Activated naive CD4-positive, alpha-beta T cell treated with Interleukin-2 at 50 U/mL for 16 hours (primary cell): Measurements from ENCODE around the gene KCNMA1.

Source experiments
- DNase-seq: peaks from one replicate; pipeline ENCODE4 v3.0.0-alpha.2; 2020

The KCNMA1 gene

DNA sequence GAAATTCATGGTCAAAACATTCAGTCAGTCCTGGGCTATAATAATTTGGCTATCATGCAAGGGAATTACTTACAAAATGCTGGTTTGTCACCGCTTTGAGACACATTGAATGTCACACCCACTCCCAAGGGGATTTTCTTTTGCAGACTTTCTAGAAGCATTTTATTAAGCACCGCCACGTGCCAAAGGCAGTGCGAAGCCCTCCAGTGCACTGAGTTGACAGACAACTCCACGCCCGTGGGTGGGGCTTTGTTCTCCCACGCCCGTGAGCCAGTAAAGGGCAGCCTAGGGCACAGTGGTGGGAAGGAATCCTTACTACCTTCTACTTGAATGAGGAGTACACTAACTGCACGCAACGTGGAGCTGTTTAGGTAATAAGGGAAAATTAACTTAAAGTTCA is 515.8 kb downstream of the KCNMA1 start:
- no peak for DNase-seq

DNA sequence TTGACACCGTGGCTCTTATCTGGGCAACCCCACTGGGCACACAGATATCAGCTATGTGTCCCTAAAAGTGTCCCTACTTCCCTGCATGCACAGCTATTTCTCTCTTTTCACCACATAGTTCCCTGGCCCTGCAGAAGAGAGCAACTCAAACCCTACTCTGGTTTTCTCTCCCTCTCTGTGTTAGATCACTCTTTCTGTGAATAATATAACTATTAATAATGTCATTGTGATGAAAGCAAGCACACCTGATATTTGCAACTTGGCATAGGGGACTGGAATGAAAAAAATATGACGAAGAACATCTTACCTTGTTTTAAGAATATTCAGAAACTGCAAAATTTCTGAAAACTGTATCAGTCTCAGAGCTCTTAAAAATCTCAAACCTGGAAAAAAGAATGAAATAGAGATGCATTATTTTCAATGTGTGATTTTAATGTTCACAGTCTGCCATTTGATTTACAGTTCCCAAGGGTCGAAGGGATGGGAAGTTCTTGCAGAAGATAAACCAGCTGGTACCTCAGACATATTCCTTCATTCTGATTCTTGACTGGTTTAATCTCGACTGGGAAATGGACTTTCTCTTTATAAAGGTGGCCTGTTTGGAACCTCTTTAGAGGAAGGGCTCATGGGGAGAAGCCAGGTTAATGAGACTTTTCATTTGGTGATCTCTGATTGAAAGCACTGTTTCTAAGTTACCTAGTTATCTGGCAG is 516.8 kb downstream of the KCNMA1 start:
- DNase-seq, result no peak

DNA sequence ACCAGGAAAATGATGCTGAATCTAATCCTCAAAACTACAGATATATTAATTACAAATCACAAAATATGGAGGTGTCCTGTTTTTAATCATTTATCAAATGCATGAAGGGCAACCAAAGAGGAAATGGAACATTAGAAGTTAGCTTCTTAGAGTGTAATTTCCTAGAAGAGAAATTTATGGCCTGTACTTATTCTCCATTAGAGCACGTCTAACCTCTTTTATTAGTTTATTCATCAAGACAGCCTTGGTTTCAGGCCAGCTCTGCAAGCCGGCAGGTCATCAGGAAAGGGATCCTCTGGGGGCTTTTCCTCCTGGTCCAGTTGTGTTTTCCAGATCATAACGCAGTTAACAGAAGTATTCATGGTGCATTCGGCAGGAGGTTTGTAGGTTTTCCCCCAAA is 517.6 kb downstream of the KCNMA1 start:
- DNase-seq, result no peak

DNA sequence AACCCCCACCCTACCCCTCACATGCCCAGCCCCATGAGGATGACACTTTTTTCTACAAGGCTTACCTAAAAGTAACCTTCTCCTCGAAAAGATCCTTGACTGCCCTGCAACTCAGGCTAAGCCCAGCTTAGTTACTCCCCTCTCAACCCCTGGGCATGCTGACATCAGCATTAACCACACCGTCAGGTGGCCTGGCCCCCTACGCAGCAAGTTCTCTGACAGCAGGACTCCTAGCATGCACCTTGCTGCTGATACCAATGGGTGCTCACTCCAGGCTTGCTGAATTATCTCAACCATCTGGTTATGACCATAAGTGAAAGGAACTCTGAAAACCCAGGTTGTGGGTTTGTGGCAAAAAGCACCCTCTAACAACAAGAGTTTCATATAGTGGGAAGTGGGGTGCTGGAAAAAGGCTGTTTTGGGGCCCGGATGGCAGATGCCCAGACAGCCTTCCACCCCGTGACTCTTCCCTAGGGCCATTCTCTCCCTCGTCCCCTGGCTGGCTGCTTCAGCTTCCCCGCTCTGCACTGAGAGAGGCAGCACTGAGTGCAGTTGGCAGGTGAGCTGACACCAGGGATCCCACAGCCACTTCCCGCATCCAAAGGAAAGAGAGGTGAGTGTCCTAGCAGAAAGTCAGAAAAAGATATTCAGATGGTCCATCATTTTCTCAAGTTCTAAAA is 518.9 kb downstream of the KCNMA1 start:
- no peak for DNase-seq

DNA sequence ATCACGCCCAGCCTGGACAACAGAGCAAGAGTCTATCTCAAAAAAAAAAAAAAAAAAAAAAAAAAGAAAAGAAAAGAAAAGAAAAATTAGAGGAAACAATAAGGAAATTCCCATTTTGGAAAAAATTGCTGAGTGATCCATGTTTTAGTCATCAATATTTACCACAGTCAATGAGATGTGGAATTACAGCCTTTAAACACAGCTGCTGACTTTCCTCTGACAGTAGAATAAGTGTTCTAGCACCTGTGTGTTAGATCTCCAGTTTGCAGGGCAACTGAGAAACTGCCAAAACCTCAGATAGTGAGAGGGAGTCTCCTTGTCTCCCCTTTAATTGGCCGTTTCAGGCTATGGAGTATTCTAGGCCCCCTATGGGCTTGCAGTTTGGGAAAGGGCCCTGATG is 520.1 kb downstream of the KCNMA1 start:
- DNase-seq, result no peak

DNA sequence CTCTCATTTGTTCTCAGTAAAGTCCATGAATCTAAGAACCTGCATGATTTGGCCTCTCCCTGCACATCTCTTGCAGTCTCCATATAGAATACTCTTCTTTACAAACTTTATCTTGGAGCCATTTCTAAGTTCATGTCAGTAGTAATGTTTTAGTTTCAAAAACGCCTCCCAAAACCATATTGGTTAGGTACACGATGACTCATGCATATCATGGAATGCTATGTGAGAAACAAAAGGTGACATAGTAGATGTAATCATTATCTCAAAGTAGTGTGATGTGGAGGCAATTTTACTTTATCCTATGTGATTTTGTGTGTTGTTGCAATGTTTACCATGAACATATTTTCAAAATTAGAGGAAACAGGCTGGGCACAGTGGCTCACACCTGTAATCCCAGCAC is 520.7 kb downstream of the KCNMA1 start:
- no peak for DNase-seq

DNA sequence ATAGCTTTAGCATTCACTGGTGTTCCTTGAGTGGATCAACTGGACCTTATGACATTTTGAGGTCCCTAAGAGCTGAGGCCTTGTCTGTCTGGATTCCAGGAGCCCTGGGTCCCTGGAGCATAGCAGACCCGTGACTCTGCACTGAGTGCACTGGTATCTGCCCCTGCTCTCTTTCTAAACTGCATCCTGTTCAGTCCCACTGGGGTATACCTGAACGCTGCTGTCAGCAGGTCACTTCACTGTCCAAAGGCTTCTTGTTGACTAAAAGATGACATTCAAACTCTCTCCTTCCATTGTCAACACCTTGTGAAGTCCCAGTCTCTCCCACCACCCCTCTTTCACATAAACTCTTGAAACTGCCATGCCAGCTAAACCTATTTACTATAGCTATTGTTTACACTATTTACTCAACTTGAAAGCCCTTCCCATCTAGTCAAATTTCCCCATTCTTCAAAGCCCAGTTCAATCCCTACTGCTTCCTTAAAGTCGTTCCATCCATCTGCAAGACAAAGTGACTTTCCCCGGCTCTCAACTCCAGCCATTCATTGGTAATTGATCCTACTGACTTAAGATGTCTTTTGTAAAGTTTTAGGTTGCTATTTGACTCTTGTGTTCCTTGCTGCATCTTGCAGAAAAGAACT is 523.3 kb downstream of the KCNMA1 start:
- DNase-seq, result no peak

DNA sequence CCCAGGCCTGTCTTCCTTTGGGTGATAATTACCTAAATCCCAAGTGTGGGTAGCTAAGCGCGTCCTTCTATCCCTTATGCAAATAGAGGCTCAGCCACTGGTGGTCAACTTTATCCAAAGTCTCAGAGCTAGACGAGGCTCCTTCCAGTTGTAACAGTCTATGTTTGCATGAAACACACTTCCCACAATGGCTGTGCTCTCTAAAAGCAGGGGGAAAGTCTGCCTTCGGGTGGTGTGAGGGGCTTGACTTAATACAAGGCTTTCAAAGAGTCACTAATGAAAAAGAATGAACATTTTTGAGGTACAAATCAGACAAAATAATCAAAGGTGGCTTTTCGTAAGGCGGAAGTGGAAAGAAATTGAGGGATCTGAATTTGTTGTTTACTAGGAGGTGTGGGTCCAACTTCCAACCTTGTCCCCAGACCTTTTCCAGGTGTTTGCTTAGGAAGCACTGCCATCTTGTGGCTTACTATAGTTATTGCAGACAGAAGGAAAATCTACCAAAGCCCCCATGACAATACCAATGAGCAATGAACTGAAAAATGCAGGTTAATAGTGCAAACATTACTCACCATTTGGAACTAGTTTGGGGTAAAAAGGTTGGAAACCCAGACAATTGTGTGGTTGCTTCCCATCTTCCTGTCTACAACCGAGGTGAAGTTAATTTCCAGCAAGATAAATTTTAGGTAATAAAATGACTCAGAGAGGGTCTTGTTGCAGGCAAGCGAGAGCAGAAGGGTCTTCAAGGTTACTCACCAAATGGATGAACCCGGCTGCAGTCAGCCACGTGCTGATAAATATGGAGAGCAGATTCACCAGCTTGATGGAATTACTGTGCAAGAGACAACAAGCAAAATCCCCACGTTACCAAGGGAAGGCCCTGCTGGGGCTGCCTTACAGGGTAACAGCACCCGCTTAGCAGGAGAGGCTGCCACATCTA is 525.7 kb downstream of the KCNMA1 start:
- DNase-seq, result no peak

DNA sequence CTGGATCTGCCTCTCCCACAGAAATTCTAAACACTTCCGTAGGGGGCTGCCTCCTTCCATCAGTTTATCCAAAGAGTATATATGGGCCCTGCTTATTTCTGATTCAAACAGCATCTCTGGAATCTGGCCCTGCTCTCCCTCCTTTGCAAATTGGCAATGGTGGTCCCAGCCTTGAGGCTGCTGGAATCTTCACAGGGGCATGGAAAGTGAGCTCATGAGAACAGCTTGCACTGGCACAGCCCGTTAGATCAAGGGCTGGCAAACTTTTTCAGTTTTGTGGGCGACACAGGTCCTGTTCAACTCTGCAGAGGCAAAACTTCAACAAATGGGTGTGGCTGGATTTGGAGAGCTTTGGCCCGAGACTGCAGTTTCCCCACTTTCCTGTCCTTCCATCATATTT is 526.9 kb downstream of the KCNMA1 start:
- DNase-seq, result no peak

DNA sequence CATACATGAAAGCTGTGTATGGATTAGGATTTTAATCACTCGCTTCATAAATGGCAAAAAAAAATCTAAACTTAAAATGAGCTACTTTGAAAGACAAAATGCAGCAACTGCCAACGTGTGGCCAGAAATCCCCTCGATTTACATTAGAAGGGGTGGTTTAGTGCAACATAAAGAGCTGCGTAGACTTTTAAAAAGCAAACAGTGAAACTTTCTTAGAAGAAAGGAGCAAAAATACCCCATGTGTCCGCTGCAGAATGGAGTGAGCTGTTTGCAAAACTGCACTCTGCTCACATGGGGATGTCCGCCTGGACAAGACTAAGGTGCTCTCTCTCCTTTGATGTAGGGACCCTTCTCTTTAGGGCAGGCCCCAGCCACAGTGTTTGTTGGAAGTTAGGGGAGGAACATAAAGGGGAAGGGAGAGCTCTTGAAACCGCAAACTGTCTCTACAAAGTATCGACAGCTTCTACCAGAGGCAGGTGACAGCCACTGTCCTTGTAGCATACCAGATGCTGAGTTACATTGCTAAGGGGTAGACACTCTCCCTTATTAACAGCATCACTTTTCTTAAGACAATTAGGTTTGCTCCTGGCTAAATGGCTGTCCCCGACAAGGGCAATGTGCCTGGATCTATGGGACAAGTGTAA is 528.1 kb downstream of the KCNMA1 start:
- DNase-seq, result no peak

DNA sequence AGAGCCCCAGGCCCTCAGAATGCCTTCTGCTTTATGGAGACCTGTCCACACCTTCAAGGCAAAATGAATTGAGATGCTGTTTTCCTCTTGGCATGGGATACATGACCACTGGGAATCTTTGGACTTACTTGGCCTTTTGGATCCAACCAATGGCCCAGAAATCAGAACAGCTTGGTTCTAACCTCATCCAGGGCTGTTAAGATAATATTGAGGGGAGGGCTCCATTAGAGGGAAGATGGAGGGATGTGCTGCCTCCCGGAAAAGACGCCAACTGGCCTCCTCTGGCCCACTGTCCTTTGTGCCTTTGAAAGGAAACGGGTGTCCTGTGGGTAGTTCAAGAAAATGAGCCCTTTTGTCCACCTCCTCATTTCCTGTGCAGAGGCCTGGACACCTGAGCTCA is 530.9 kb downstream of the KCNMA1 start:
- no peak for DNase-seq

DNA sequence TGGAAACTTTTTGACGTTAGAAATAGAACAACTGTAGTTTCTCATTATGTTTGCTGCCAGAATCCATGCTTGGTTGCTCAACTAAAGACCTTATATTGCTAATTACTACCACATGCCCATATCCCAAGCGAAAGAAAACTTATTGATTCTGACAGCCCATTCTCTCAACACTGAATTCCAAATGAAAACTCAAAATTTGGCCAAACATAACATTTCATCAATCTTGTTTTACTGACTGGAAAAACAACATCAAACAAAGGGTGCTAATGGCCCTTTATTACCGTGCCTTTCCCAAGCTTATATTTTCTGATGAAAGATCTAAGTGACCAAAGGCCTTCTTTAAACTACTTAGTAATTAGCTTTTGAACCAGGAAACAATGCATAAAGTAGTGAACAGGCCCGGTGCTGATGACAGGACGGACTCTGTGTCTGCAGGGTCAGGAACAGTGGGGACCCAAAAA is 531.8 kb downstream of the KCNMA1 start:
- DNase-seq, result no peak

DNA sequence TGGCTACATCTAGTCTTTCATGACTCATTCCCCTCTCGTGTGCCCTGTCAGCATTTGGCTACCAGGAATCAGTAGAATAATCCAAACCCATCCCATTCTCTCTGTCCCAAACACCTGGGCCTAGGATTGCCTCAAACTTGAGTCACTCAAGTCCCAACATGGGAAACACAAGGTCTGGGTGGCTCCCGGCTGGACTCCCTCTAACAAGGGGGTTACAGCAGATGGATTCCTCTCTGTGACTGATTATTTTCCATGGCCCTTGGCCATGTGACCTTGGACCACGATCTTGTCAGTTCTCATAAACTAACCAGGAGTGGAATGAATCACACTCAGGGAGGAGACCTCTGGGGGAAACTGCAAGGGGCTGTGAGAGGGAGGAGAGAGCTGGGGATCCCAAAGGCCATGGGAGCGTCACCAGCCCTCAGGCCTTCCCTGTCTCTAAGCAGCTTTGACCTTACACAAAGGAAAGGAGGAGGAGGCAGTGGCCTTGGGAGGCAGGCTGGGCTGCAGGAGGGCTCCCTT is 533.1 kb downstream of the KCNMA1 start:
- no peak for DNase-seq

DNA sequence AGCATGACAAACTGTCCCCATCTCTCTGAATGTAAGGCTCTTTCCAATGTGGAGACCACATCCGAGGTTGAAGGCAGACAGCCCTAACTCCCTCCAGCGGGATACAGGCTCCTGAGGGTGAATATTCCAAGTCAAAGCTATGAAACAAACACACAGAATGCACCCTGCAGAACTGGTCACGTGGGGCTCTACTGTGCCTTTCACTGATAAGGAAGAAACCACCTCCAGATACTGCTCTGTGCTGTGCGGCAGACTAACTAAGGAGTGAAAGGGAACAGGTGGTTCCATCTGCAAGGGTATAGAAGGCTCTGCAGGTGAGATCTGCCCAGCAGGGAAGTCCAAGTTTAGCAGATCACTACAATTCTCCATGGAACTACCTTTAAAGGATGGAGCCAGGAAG is 534.4 kb downstream of the KCNMA1 start:
- no peak for DNase-seq

DNA sequence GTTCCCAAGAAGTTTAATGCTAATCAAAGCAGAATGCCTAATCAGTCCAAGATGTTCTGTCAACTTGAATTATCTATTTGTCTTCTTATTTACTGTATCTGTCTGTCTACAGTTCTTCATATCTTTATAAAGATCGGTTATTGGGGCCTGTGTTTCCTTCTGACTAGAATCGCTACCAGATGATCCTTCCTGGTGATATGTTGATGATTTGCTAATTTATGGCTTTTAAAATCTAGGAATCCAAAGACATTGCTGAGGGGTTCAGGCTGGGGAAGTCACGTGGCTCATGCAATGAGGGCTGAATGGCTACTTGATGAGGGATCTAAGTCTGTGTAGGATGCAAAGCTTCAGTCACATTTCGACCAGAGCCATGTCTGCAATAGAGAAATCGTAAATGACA is 536.3 kb downstream of the KCNMA1 start:
- no peak for DNase-seq

DNA sequence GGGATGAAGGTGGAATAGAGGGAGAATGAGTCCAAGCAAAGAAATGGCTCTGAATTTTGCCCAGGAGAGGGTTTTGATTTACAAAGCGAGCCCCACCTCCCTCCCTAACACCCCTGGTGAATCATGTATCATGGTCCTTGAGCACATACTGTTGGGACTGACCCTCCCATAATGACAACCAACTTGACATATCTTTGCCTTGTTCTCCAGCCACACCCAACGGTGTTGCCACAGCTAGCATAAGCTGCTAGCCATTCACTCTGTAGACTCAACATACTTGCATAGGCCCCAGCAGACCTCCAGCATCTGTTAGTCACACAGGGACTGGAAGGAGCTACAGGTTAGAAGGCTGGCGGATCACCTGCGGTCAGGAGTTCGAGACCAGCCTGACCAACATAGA is 538.5 kb downstream of the KCNMA1 start:
- no peak for DNase-seq

DNA sequence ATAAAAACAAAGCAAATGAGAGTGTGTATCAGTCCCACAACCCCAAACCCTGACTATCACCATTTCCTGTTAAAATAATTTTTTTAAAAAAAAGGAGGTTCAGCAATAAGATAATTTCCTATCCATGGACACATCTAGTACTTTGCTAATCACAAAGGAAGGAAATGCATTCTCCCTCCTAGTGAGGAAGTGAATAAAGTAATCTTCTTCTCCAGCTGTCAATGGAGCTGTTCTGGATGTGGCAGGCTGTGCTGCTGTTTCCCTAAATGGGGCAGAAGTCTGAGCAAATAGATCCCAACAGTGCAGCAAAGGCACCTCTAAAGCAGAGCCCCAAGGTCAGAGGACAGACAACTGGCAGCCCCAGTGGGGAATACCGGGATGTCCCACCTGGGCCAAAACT is 540.0 kb downstream of the KCNMA1 start:
- DNase-seq, result no peak

DNA sequence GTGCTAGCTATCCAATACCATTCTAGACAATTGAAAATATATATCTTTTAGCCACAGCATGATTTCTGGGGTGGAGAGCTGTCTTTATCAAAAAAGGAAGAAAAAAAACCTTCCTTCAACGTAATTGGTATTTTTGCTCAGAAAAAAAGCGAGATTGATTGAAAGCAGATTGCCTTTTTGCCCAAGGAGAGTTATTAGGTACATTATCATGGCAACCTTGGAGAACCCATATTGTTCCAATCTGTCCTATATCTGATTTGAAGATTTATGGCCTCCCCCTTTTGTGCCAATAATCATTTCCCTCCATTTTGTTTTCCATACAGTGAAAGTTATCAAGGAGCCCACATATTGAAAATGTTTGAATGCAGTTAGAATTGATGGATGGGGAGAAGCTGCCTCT is 544.5 kb downstream of the KCNMA1 start:
- no peak for DNase-seq

DNA sequence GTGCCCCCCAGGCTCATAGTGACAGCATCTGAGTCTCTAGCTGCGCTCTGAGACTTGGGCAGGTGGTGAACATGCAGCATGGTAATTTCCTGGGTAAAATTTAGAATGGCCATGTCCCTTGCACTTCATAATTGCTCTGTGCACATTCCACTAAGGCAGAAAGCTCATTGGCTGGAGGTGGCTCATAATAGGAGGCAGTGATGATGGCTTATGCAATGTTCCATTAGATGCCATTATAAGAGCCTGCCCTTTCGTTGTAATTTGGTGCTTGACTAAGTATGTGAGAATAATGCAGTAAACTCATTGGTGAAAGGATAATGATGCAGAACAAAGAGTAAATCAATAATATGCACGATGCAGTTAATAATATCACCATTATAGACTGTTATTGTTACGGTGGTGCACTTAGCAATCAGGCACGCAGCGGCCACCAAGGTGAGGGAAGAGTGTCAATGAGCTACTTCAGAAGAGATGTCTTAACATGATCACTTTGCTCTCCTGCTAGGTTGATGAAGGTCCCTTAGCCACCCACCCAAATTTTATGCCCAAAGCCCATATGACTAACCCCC is 545.9 kb downstream of the KCNMA1 start:
- DNase-seq, result no peak

DNA sequence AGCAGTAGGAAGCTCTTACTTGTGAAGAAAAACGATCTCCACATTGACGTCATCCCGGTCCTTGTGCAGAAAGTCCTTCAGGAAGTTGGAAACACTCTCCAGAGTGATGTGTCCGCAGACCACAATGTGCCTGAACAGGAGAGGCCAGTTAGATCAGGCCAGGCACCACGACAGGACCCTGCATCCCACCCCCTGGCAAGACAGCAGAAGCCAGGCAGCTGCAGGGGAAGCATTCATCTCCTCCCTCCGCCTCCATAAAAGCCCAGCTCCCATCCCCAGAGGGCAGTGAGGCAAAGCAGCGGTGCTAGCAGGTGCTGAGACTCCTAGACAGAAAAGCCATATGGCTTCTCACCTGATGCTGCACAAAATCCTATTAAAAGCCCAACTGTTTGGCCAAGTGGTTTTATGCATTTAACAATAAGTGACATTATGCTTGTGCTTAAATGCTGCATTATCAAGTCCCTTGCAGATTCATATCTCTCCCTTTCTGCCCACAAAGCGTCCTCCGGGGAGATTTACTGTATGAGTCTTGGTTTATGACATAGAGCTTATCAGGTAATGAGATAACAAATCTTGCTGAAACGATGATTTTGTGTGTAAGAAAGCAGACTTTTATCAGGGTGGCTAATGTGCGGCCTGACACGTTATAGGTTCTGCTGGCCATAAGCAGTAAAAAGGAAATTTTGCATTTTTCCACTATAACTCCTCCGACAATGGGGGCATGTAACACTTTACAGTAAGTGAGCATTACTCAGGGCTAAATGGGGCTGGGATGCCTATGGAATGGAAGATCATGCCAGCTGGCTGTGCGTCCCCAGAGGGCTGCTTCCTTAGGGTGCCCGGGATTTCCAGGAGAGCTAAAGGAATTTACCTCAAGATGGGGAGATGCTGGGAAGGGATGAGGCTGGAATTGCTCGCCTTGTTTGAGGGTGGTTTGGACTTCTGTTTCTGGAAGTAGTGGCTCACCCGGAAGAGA is 546.9 kb downstream of the KCNMA1 start:
- no peak for DNase-seq

DNA sequence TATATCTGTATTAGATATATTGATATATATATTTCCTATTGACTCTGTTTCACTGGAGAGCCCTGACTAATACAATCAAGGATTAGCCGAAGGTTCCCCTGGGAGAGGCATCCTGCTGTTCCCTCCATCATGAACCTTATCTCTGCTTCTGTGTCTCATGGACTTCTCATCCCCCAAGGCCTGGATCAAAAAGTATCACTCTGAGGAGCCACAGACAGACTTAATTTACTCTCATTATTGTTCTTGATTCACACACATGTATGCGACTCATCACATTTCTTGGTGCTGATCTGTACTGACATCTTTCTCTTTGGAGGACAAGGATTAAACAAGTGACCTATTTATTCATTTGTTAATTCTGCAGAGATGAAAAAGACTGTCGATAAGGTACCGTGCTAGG is 550.2 kb downstream of the KCNMA1 start:
- DNase-seq, result no peak
